GDM1 (cell line): ENCODE results near the gene RELN.
"Not testable (repeated sequence)": the region's sequence is repeated elsewhere in the genome, so short reads cannot be mapped to it uniquely, and the experiment has no call there.

Experiments
- DNase-seq: peaks from one replicate; lab custom pipeline; 2025; lab: John Stamatoyannopoulos, UW

The RELN gene

DNA sequence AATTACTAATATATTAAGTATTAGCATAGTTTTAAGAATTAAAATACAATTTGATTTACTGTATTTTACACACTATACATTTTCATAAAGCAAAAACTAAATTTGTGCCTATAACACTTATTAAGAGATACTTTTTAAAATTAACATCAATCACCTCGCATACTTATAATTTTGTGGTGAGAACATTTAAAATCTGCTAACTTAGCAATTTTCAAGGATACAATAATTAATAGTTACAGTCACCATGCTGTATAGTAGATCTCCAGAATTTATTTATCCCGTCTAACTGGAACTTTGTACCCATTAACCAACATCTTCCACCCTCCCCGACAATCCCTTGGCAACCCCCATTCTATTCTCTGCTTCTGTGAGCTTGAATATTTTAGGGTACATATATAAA is 47.5 kb downstream of the RELN start:
- DNase-seq, result no peak

DNA sequence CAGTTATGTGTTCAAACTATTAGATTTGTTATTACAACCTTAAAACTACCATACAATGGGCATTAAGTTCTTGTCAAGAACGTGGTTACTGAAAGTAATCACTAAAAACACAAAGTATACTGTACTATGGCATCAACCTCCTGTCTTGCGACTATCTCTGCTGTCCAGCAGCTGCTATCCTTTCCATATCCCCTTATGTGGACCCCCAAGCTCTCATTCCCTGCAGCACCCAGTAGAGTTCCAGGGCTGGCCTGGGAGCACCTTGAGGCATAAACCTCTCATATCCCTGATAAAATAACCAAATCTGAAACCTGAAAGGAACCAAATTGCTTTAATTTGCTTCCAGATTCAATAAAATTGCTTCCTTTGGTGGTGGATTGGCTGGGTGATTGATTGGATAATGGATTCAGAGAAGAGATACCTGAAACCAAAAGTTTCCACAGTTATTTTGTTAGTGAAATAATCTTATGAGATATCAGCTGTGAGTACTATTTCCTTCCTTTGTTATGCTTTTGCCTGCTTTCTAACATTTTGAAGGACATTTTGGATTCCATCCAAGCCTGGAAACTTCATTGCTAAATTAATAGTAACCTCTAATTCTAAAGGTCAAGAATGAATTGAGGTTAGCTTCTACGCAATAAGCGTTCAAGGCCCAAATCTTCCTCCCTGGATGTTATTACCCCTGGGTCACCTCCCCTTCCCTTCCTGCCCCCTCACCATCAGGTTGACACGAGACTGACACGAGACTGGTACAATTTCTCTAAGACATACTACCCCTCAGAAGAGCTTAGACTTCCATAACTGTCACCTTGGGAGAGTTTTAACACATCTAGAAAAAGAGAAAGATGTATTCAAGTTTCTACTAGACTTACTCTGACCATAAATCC is 48.8 kb downstream of the RELN start:
- no peak for DNase-seq

DNA sequence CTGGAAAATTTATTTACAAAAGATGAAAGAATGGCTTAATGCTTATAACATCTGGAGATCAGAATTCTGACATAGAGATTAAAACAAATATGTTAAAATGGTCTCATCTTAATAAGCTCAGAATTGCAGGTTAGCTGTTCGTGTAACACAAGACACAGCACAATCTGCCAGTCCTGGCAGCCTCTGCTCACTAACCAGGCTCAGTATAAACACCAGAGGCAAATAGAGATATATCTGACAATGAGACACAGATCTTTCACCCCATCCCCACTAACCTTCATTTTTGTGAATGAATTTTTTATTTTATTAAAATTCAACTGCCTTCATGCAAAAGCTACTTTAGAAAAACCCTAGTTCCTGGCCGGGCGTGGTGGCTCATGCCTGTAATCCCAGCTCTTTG is 51.8 kb downstream of the RELN start:
- no peak for DNase-seq

- no peak for DNase-seq
Measured at GRCh38 chr7:103936558-103936957, 52.9 kb downstream of the RELN start.

DNA sequence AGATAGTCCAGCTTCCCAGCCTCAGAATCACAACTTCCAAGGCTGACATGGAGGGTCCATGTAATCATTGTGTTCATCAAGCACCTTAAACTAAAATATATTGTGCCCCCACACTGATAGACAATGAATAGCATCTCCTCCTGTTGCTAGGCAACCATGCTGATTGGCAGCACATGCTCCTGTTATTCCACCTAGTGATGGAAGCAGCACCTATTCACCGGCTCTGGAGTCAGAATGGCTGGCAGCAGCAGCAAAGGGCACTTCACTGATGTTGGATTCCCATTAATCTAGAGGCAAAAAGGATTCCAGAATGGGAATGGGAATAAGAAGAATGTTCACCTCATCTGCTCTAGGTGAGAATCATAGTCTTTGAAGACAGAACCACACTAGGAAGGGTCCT is 55.0 kb downstream of the RELN start:
- no peak for DNase-seq

- no peak for DNase-seq
Measured at GRCh38 chr7:103932389-103932788, 57.1 kb downstream of the RELN start.

DNA sequence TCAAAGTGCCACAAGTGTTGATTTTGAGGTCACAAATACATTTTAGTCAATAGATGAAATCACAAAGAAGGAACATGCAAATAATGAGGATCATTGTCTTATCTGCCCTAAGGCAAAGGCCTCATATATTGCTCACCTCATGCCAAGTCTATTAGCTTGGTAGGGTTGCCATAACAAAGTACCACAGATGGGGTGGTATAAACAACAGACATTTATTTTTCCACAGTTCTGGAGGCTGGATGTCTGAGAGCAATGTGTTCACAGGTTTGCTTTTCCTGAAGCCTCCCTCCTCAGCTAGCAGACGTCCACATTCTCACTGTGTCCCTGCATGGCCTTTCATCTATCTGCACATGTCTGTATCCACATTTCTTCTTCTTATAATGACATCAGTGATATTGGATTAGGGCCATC is 59.6 kb downstream of the RELN start:
- DNase-seq, result no peak

DNA sequence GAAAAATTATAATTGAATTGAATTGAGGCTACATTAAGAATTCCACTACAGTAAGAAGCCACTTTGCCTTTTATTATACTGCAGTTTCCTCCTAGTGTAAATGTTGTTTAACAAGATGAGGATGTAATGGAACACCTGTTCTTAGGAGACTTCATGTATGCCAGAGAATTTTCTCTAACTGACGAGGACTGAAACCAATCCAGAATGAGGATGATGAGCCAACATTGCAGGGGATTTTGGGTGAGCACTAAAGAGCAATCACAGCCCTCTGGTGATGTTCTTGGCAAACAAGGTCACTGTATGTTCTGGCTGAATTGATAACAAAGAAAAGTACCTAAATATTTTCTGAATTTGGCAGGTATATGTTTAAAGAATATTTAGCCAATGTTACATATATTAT is 60.9 kb downstream of the RELN start:
- no peak for DNase-seq

DNA sequence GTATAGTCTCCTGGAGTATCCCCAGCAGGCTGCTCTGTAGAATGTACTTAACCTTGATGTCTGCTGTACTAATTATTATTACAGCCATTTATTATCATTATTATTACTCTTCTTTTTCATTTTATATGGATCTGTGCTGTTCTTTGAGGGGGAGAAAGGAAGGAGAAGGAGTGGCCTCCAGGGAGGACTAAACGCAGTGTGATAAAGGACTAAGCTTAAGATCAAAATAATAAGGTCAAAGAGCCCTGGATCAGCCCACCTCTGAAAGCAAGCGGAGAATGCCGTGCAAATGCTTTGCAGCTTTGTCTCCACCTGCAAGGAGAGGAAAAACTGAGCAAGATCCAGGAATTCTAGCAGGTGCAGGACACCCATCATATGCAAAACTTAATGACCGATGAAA is 65.3 kb downstream of the RELN start:
- DNase-seq, result no peak

GRCh38 chr7:103922407-103922806 is 67.1 kb downstream of the RELN start:
- no peak for DNase-seq

GRCh38 chr7:103921692-103922091 is 67.8 kb downstream of the RELN start:
- no peak for DNase-seq

DNA sequence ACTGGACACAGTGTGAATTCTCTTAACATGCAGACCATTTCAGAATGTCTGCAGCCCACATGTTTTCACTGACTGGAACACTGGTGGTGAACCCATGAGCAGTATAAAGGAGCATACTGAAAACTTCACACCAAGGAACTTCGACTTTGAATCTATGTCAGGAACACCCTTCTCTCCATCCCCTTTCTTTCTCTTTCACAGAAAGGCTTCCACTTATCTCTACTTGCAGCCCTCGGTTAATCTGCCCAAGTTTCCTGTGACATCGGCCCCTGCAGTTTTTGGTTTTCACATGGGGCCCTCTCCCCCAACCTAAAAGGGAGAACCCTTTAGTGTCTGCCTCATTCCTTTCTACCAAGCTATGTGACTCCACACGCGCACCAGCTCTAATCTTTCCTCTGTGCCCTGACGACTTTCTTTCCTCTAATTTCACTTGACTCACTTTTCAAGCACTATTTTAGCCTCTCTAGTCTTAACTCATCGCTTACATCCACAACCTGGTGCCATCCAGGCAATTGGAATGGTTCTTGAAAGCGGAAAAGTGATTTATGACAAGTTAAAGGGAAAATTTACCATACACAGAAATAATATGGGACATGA is 70.1 kb downstream of the RELN start:
- DNase-seq, result no peak

DNA sequence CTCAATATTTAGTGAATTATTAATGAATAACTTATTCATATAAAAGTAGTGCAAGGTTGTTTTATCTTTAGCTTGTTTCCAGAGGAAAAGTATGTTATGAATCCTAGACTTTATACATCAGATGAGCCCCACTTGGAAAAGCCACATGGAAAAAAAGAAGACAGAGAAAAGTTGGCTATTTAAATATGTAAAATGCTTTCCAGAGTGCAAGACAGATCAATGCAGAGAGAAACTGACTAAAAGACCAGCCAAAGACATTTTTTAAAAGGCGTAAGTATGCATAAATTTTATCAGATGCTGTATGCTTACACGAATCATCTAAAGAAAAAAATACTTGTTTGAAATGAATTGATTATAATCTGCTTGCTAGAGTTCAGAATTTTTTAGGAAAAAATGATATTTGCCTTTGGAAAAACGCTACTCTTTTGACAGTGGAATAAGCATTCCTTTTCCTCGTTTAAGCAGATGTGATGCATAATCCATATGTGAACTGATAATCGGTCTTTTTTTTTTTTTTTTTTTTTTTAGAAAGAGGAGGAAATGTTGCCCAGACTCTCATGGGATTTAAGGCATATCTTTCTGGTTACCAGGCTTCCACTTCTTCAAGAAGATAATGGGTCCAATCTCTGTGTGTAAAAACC is 70.7 kb downstream of the RELN start:
- DNase-seq, result no peak

- no peak for DNase-seq
Measured at GRCh38 chr7:103915680-103916357, 73.6 kb downstream of the RELN start.

- DNase-seq, result no peak
Measured at GRCh38 chr7:103914147-103914899, 75.1 kb downstream of the RELN start.

DNA sequence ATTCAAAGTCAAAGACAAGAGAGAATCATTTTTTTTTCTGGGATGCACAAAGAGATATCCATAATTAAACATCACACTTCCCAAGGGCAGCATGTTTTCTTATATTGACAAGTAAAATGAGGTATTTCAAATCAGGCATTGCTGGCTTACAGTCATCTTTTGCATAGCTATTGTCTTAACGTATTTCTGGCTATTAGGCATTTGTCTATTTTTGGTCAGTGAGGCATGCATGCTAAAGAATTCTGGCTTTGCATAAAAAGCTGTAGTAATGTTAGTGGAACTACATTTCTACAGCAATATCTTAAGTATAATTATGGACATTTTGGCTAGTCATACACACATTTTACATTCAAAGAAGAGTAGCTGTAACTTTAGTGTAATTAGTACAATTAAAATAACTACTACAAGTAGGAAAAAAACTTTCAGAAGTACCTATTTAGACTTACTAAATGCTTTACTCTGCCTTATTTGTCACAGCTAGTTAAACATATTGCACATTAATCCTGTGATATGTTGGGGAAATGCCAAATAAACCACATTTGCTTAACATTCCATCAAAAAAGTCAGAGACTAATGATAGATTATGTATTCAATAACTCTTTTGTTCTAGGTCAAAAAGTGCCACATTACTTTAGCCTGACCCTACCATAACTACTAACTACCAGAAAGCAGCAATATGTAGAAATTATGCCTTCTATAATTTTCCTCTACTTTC is 76.4 kb downstream of the RELN start:
- DNase-seq, result no peak

DNA sequence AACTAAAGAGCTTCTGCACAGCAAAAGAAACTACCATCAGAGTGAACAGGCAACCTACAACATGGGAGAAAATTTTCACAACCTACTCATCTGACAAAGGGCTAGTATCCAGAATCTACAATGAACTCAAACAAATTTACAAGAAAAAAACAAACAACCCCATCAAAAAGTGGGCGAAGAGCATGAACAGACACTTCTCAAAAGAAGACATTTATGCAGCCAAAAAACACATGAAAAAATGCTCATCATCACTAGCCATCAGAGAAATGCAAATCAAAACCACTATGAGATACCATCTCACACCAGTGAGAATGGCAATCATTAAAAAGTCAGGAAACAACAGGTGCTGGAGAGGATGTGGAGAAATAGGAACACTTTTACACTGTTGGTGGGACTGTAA is 78.4 kb downstream of the RELN start:
- not testable (repeated sequence) for DNase-seq

DNA sequence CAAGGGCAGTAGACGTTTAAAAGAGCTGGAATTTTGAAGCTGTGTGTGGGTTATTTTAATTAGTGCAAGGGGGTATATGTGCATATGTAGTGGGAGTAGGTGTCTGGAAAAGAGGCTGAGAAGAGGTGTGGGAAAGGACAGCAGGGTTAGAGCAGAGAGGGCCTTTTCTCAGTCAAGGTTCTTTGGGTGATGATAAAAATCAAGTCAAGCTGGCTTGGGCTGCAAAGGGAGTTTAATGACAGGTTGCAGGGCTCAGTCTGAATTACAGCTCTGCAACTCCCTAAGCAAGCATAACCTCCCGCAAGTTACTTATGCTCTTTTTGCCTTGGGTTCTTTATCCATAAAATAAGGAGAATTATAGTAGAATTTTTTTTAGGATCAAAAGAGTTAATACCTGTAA is 83.5 kb downstream of the RELN start:
- DNase-seq, result no peak

DNA sequence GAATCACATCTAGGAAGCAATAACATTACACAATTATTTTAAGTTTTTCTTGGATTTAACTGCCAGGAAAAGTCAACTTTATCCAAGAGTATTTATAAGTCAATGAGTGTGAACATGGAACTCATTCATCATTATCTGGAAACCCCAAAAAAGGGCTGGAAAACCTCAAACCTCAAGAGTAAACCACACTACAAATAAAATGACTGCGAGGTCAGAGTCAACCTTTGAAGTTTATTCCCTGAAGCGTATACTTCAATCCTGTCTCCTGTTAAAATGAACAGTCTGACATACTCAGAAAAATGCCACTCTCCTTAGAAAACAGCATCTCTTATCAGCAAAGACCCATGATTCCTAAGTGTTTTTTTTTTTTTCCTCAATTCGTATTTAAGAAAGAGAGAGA is 86.5 kb downstream of the RELN start:
- no peak for DNase-seq

DNA sequence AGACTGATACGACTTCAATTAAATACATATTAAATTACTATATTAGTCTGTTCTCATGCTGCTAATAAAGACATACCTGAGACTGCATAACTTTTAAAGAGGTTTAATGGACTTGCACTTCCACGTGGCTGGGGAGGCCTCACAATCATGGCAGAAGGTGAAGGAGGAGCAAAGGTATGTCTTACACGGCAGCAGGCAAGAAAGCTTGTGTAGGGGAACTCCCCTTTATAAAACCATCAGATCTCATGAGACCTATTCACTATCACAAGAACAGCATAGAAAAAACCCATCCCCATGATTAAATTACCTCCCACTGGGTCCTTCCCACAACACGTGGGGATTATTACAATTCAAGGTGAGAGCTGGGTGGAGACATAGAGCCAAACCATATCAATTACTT is 92.6 kb downstream of the RELN start:
- DNase-seq, result not testable (repeated sequence)
